SK-N-SH treated with all-trans-retinoic acid at 6 μM for 48 hours (cell line): ENCODE measurements around the gene NTM.

Source experiments
- CREB5 ChIP-seq: fragments of 250-450 bp; sonication (Bioruptor Pico); IDR thresholded peaks from 2 replicates; pipeline ENCODE4 v1.5.1; 2020; ENCODE audit warnings: low read depth, mild to moderate bottlenecking, moderate library complexity
- CSRNP3 ChIP-seq: fragments of 250-450 bp; sonication (Bioruptor Pico); IDR thresholded peaks from 2 replicates; pipeline ENCODE4 v1.5.1; 2021; ENCODE audit warnings: mild to moderate bottlenecking, moderate library complexity
- ISL1 ChIP-seq: fragments of 250-450 bp; sonication (Bioruptor Pico); IDR thresholded peaks from 2 replicates; pipeline ENCODE4 v2.1.2; 2022; ENCODE audit warnings: mild to moderate bottlenecking, moderate library complexity
- POU6F1 ChIP-seq: fragments of 250-450 bp; sonication (Bioruptor Pico); IDR thresholded peaks from 2 replicates; pipeline ENCODE4 v1.8.0; 2021; ENCODE audit warnings: low read depth, mild to moderate bottlenecking, moderate library complexity, borderline replicate concordance
- RARB ChIP-seq: fragments of 250-450 bp; sonication (Bioruptor Pico); IDR thresholded peaks from 2 replicates; pipeline ENCODE4 v1.8.0; 2021; ENCODE audit warnings: mild to moderate bottlenecking, moderate library complexity
- SNAI2 ChIP-seq: fragments of 250-450 bp; sonication (Bioruptor Pico); IDR thresholded peaks from 2 replicates; pipeline ENCODE4 v1.5.0; 2020; ENCODE audit warnings: mild to moderate bottlenecking, moderate library complexity
- TOX ChIP-seq: fragments of 250-450 bp; sonication (Bioruptor Pico); IDR thresholded peaks from 2 replicates; pipeline ENCODE4 v1.8.0; 2021; ENCODE audit warnings: mild to moderate bottlenecking, moderate library complexity, borderline replicate concordance
- TSHZ2 ChIP-seq: fragments of 250-450 bp; sonication (Bioruptor Pico); IDR thresholded peaks from 2 replicates; pipeline ENCODE4 v1.5.0; 2020; ENCODE audit warnings: mild to moderate bottlenecking, moderate library complexity
- ZFP3 ChIP-seq: fragments of 250-450 bp; sonication (Bioruptor Pico); IDR thresholded peaks from 2 replicates; pipeline ENCODE4 v1.5.0; 2020; ENCODE audit warnings: mild to moderate bottlenecking, moderate library complexity
- ZFP30 ChIP-seq: fragments of 450-650 bp; formaldehyde crosslinking; IDR thresholded peaks from 2 replicates; pipeline ENCODE4 v1.5.0; 2022; ENCODE audit warnings: mild to moderate bottlenecking, moderate library complexity
- TF ChIP-seq, protein P1 (sequence below): fragments of 250-450 bp; sonication (Bioruptor Pico); IDR thresholded peaks from 2 replicates; pipeline ENCODE4 v1.8.0; 2020; ENCODE audit warnings: mild to moderate bottlenecking, moderate library complexity, borderline replicate concordance

- TF ChIP-seq TSHZ2 (no peak), ZFP3 (CRISPR knock-in tag) (no peak), TOX (CRISPR knock-in tag) (no peak), ISL1 (no peak), POU6F1 (CRISPR knock-in tag) (no peak), CREB5 (CRISPR knock-in tag) (no peak), RARB (no peak), ZFP30 (CRISPR knock-in tag) (no peak), CSRNP3 (CRISPR knock-in tag) (no peak), SNAI2 (CRISPR knock-in tag) (no peak)
- TF ChIP-seq, protein P1, sequence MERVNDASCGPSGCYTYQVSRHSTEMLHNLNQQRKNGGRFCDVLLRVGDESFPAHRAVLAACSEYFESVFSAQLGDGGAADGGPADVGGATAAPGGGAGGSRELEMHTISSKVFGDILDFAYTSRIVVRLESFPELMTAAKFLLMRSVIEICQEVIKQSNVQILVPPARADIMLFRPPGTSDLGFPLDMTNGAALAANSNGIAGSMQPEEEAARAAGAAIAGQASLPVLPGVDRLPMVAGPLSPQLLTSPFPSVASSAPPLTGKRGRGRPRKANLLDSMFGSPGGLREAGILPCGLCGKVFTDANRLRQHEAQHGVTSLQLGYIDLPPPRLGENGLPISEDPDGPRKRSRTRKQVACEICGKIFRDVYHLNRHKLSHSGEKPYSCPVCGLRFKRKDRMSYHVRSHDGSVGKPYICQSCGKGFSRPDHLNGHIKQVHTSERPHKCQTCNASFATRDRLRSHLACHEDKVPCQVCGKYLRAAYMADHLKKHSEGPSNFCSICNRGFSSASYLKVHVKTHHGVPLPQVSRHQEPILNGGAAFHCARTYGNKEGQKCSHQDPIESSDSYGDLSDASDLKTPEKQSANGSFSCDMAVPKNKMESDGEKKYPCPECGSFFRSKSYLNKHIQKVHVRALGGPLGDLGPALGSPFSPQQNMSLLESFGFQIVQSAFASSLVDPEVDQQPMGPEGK: no peak
Measured at GRCh38 chr11:132056689-132057088, 686.3 kb downstream of the NTM start.
